ENCODE results near the gene ELP4. TPM values are rescaled to one million over a fixed set of nuclear protein-coding genes. Genes with fewer than 3 reads are reported as not detected.

ELP4 gene
- total RNA-seq, 1 donor from 2014 or later, result 23.4 TPM

GRCh38 chr11:31780078-31780477 lies 270.5 kb downstream of the ELP4 start:
- no peak for TF ChIP-seq CTCF (IDR thresholded peaks at IDR 0.05; ENCODE audit: unreplicated experiment)
- H3K4me1 Mint-ChIP-seq (ENCODE audit: low read depth), result no peaks in the 10 kb centered on the region
- no peak for DNase-seq (ENCODE audit: low spot score, unreplicated experiment)
- H3K4me3 Mint-ChIP-seq (ENCODE audit: low read depth), result no peak overlapping the region
- peaks cover 2% of the 10 kb centered on the region for H3K36me3 Mint-ChIP-seq (ENCODE audit: insufficient read depth)
- no peaks in the 10 kb centered on the region for H3K27me3 Mint-ChIP-seq
- H3K27ac Mint-ChIP-seq, result no peak overlapping the region
- peaks cover 3% of the 10 kb centered on the region for H3K9me3 Mint-ChIP-seq (ENCODE audit: low read depth)

GRCh38 chr11:31780480-31780971 lies 271.0 kb downstream of the ELP4 start:
- Mint-ChIP-seq H3K4me1 (ENCODE audit: low read depth) (no peaks in the 10 kb centered on the region), H3K4me3 (ENCODE audit: low read depth) (no peak overlapping the region), H3K36me3 (ENCODE audit: insufficient read depth) (peaks cover 2% of the 10 kb centered on the region), H3K9me3 (ENCODE audit: low read depth) (peaks cover 3% of the 10 kb centered on the region), H3K27ac (no peak overlapping the region), H3K27me3 (no peaks in the 10 kb centered on the region)
- TF ChIP-seq CTCF (IDR thresholded peaks at IDR 0.05; ENCODE audit: unreplicated experiment), result no peak
- DNase-seq (ENCODE audit: low spot score, unreplicated experiment), result no peak

- Mint-ChIP-seq H3K27ac (no peak overlapping the region), H3K27me3 (peaks cover 3% of the 10 kb centered on the region), H3K36me3 (ENCODE audit: insufficient read depth) (peaks cover 2% of the 10 kb centered on the region), H3K4me3 (ENCODE audit: low read depth) (no peak overlapping the region), H3K4me1 (ENCODE audit: low read depth) (no peaks in the 10 kb centered on the region), H3K9me3 (ENCODE audit: low read depth) (peaks cover 3% of the 10 kb centered on the region)
- DNase-seq (ENCODE audit: low spot score, unreplicated experiment), result no peak
- no peak for TF ChIP-seq CTCF (IDR thresholded peaks at IDR 0.05; ENCODE audit: unreplicated experiment)
Measured at GRCh38 chr11:31782257-31782656, 272.7 kb downstream of the ELP4 start.

GRCh38 chr11:31783252-31783651 lies 273.7 kb downstream of the ELP4 start:
- Mint-ChIP-seq H3K4me1 (ENCODE audit: low read depth) (no peaks in the 10 kb centered on the region), H3K4me3 (ENCODE audit: low read depth) (no peak overlapping the region), H3K27ac (no peak overlapping the region), H3K27me3 (peaks cover 3% of the 10 kb centered on the region), H3K9me3 (ENCODE audit: low read depth) (no peaks in the 10 kb centered on the region), H3K36me3 (ENCODE audit: insufficient read depth) (no peaks in the 10 kb centered on the region)
- no peak for DNase-seq (ENCODE audit: low spot score, unreplicated experiment)
- no peak for TF ChIP-seq CTCF (IDR thresholded peaks at IDR 0.05; ENCODE audit: unreplicated experiment)

- H3K27me3 Mint-ChIP-seq, result peaks cover 3% of the 10 kb centered on the region
- no peak overlapping the region for H3K4me3 Mint-ChIP-seq (ENCODE audit: low read depth)
- DNase-seq (ENCODE audit: low spot score, unreplicated experiment), result no peak
- no peak for TF ChIP-seq CTCF (IDR thresholded peaks at IDR 0.05; ENCODE audit: unreplicated experiment)
- no peaks in the 10 kb centered on the region for H3K4me1 Mint-ChIP-seq (ENCODE audit: low read depth)
- no peaks in the 10 kb centered on the region for H3K9me3 Mint-ChIP-seq (ENCODE audit: low read depth)
- no peaks in the 10 kb centered on the region for H3K36me3 Mint-ChIP-seq (ENCODE audit: insufficient read depth)
- H3K27ac Mint-ChIP-seq, result no peak overlapping the region
Measured at GRCh38 chr11:31784611-31785010, 275.0 kb downstream of the ELP4 start.

Measured in progenitor cell of endocrine pancreas (in vitro differentiated cells).